CD14-positive monocyte (primary cell): Measurements from ENCODE around the gene AADACL3. TPM values are rescaled to one million over a fixed set of nuclear protein-coding genes. Genes with fewer than 3 reads are reported as not detected.
"Not testable (repeated sequence)": the region's sequence is repeated elsewhere in the genome, so short reads cannot be mapped to it uniquely, and the experiment has no call there.

Experiments used
- DNase-seq, 3 donors: peaks; one replicate each; pipeline ENCODE4 v3.0.0-alpha.2; 2011 to 2022
- H2AFZ ChIP-seq: 2 replicates; pipeline ENCODE4 v1.6.0; 2012; ENCODE audit warnings: mild to moderate bottlenecking, low read depth, low read length, inconsistent platforms; ENCODE audit not compliant: insufficient read depth, poor library complexity, severe bottlenecking
- H3K27ac ChIP-seq, 2 donors: 1 replicate in 1 of 2; 2 replicates in 1 of 2; pipeline ENCODE4 v1.5.1; 2012 to 2013; ENCODE audit warnings: low read length in 2 of 2, control low read depth in 1 of 2, inconsistent platforms in 1 of 2, low read depth in 1 of 2, mild to moderate bottlenecking in 1 of 2
- H3K27me3 ChIP-seq, 2 donors: one replicate each; pipeline versions ENCODE4 v1.6.0 to v1.6.1; 2011 to 2013; ENCODE audit warnings: low read length in 2 of 2; ENCODE audit not compliant: control insufficient read depth in 2 of 2, insufficient read depth in 2 of 2
- H3K36me3 ChIP-seq, 2 donors: replicated peaks in 1 of 2; 1 replicate in 1 of 2; 2 replicates in 1 of 2; pipeline versions ENCODE4 v1.5.1 to v1.6.1; 2012 to 2013; ENCODE audit warnings: low read length in 2 of 2, control low read depth in 1 of 2, inconsistent platforms in 1 of 2, mild to moderate bottlenecking in 1 of 2; ENCODE audit not compliant: insufficient read depth in 2 of 2, control insufficient read depth in 1 of 2
- H3K4me1 ChIP-seq, 2 donors: 1 replicate in 1 of 2; 2 replicates in 1 of 2; pipeline versions ENCODE4 v1.5.1 to v1.6.1; 2012 to 2013; ENCODE audit warnings: low read length in 2 of 2, control low read depth in 1 of 2, inconsistent platforms in 1 of 2, mild to moderate bottlenecking in 1 of 2, moderate library complexity in 1 of 2; ENCODE audit not compliant: insufficient read depth in 2 of 2, control insufficient read depth in 1 of 2
- H3K4me2 ChIP-seq: replicated peaks from 2 replicates; pipeline ENCODE3; 2012; ENCODE audit warnings: low read length, moderate library complexity, mild to moderate bottlenecking; ENCODE audit not compliant: poor library complexity, severe bottlenecking; ENCODE audit errors: extremely low read depth
- H3K4me3 ChIP-seq, 3 experiments: fragments of 200-600 bp in 1 of 3; sonication (generic) in 1 of 3; replicated peaks in 1 of 3; 1 replicate in 2 of 3; 2 replicates in 1 of 3; pipeline ENCODE4 v1.5.1; 2011 to 2013; ENCODE audit warnings: low read length in 3 of 3, mild to moderate bottlenecking in 3 of 3, control low read depth in 2 of 3, low read depth in 2 of 3, inconsistent platforms in 1 of 3, moderate library complexity in 1 of 3
- H3K79me2 ChIP-seq: 2 replicates; pipeline ENCODE4 v1.6.0; 2012; ENCODE audit warnings: mild to moderate bottlenecking, control low read depth, inconsistent platforms, low read length, moderate library complexity; ENCODE audit not compliant: insufficient read depth
- H3K9ac ChIP-seq: 2 replicates; pipeline ENCODE4 v1.6.0; 2017; ENCODE audit warnings: low read length, mild to moderate bottlenecking; ENCODE audit not compliant: insufficient read depth, poor library complexity, severe bottlenecking
- H3K9me3 ChIP-seq, 2 donors: replicated peaks in 1 of 2; 1 replicate in 1 of 2; 2 replicates in 1 of 2; pipeline versions ENCODE4 v1.5.1 to v1.6.1; 2012 to 2013; ENCODE audit warnings: low read length in 2 of 2, control low read depth in 1 of 2; ENCODE audit not compliant: control insufficient read depth in 1 of 2, insufficient read depth in 1 of 2
- H4K20me1 ChIP-seq: 2 replicates; pipeline ENCODE4 v1.6.0; 2012; ENCODE audit warnings: mild to moderate bottlenecking, low read length, control low read depth, moderate library complexity; ENCODE audit not compliant: insufficient read depth
- H3K27ac Mint-ChIP-seq, 7 donors: one replicate each; pipeline ENCODE4 v1.8.0; 2020; ENCODE audit warnings: mild to moderate bottlenecking in 7 of 7, mixed read lengths in 7 of 7, moderate library complexity in 6 of 7, inconsistent platforms in 2 of 7
- H3K27me3 Mint-ChIP-seq, 3 donors: one replicate each; pipeline ENCODE4 v1.8.0; 2021 to 2022; ENCODE audit warnings: low read depth in 3 of 3, mild to moderate bottlenecking in 3 of 3, mixed read lengths in 3 of 3, moderate library complexity in 3 of 3, inconsistent platforms in 1 of 3
- H3K36me3 Mint-ChIP-seq, 2 donors: one replicate each; pipeline ENCODE4 v1.8.0; 2020; ENCODE audit warnings: mixed read lengths in 2 of 2, inconsistent platforms in 1 of 2, mild to moderate bottlenecking in 1 of 2
- H3K4me1 Mint-ChIP-seq: one replicate; pipeline ENCODE4 v1.8.0; 2020; ENCODE audit warnings: mild to moderate bottlenecking, mixed read lengths
- H3K4me3 Mint-ChIP-seq, 2 donors: one replicate each; pipeline ENCODE4 v1.8.0; 2020; ENCODE audit warnings: mild to moderate bottlenecking in 2 of 2, mixed read lengths in 2 of 2, moderate library complexity in 1 of 2
- H3K9me3 Mint-ChIP-seq, 7 donors: one replicate each; pipeline ENCODE4 v1.8.0; 2020 to 2022; ENCODE audit warnings: mixed read lengths in 7 of 7, mild to moderate bottlenecking in 6 of 7, moderate library complexity in 6 of 7, inconsistent platforms in 2 of 7
- CTCF ChIP-seq: fragments of 200-600 bp; IDR thresholded peaks from one replicate; pipeline ENCODE4 v1.8.0; 2022; ENCODE audit warnings: antibody characterized with exemption, mild to moderate bottlenecking
- WGBS: methylation state at CpG from one replicate; pipeline ENCODE4 v1.1.5; 2013; ENCODE audit warnings: missing lambda C conversion rate; ENCODE audit not compliant: insufficient coverage; 5-methylcytosine and 5-hydroxymethylcytosine counted together
- intact Hi-C, 2 donors: fragments of 100-400 bp; cut with micrococcal nuclease; formaldehyde crosslinking; loops; one replicate each; pipeline versions ENCODE4 v1.15.0 to v1.15.1; 2023
- polyA plus RNA-seq, 3 donors: library from polyadenylated mRNA; depleted of rRNA in 1 of 3; unstranded in 2 of 3; stranded (reverse) in 1 of 3; fragments of 300-500 nt in 2 of 3; fragments of >200 nt in 1 of 3; fragmentation: Illumina TruSeq in 2 of 3; gene quantifications; 1 replicate in 2 of 3; 2 replicates in 1 of 3; pipeline ENCODE4 v1.2.3, GENCODE V29; 2012 to 2021

AADACL3 gene
- polyA plus RNA-seq, 3 donors = not detected

DNA sequence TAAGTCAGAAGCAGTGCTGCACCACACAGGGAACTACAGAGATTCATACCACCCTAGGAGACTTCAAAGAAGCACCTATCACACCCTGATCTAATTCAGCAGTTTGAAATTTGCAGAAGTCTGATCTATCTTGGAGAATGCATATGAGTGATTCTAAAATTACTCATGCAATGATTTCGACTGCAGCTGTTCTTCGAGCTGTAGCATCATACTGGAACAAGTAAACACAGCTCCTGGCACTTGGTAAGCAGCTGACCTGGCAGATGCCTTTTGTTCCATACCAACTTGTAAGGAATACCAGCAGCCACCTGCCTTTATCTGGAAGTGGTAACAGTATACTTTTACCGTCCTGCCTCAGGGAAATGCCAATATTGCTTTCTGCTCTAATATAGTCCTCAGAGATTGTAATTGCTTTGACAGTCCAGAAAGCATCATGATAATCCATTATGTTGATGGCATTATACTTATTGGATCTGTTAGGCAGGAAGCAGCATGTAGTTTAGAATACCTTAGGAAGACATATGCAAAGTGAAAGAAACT, 46.3 kb upstream of the AADACL3 start:
- no peaks in the 10 kb centered on the region for H3K79me2 ChIP-seq
- Mint-ChIP-seq H3K36me3 (no peaks in the 10 kb centered on the region), H3K27ac (no peak overlapping the region), H3K27me3 (peaks cover 7 to 17% (median 9%) of the 10 kb centered on the region in 3 donors), H3K4me1 (no peaks in the 10 kb centered on the region), H3K9me3 (peaks cover 2 to 15% (median 9%) of the 10 kb centered on the region in 7 donors), H3K4me3 (no peak overlapping the region)
- no peak for DNase-seq
- no peak overlapping the region for H3K4me2 ChIP-seq
- peaks cover 3 to 6% of the 10 kb centered on the region in 2 donors for H3K27me3 ChIP-seq
- no peak overlapping the region for H3K27ac ChIP-seq
- no peaks in the 10 kb centered on the region for H4K20me1 ChIP-seq
- no peaks in the 10 kb centered on the region for H3K36me3 ChIP-seq
- WGBS = 83% methylated on average over 1 of the region's 3 CpGs
- H3K9ac ChIP-seq = no peak overlapping the region
- H3K9me3 ChIP-seq = peaks cover 9 to 11% of the 10 kb centered on the region in 2 donors
- H2AFZ ChIP-seq = no peak overlapping the region
- no peak overlapping the region for H3K4me3 ChIP-seq
- intact Hi-C loops = no loop called here
- no peak for TF ChIP-seq CTCF
- H3K4me1 ChIP-seq = no peaks in the 10 kb centered on the region

DNA sequence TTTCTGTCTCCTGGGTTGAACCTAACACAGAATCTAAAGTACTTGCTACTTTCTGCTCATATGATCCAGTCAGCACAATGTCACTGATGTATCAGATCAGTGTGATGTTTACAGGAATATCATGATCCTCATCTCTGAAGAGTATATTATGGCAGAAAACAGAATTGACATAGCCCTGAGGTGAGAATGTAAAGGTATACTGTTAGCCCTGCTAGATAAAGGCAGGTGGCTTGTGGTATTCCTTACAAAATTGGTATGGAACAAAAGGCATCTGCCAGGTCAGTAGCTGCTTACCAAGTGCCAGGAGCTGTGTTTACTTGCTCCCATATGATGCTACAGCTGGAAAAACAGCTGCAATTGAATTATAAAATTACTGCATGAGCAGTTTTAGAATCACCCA, 41.6 kb upstream of the AADACL3 start:
- H3K36me3 Mint-ChIP-seq = no peaks in the 10 kb centered on the region
- Histone ChIP-seq H3K27me3 (peaks cover 3 to 4% of the 10 kb centered on the region in 2 donors), H3K9me3 (peaks cover 0 to 4% of the 10 kb centered on the region in 2 donors), H3K27ac (no peak overlapping the region), H2AFZ (no peak overlapping the region), H3K4me3 (no peak overlapping the region), H3K36me3 (no peaks in the 10 kb centered on the region), H3K9ac (no peak overlapping the region), H3K4me2 (no peak overlapping the region), H3K4me1 (no peaks in the 10 kb centered on the region), H3K79me2 (no peaks in the 10 kb centered on the region), H4K20me1 (no peaks in the 10 kb centered on the region)
- no peaks in the 10 kb centered on the region for H3K4me1 Mint-ChIP-seq
- H3K27me3 Mint-ChIP-seq = peaks cover 7 to 24% (median 8%) of the 10 kb centered on the region in 3 donors
- intact Hi-C loops = no loop called here
- TF ChIP-seq CTCF = no peak
- DNase-seq = no peak
- peaks cover 0 to 8% (median 2%) of the 10 kb centered on the region in 7 donors for H3K9me3 Mint-ChIP-seq
- H3K4me3 Mint-ChIP-seq = no peak overlapping the region
- H3K27ac Mint-ChIP-seq = no peak overlapping the region

DNA sequence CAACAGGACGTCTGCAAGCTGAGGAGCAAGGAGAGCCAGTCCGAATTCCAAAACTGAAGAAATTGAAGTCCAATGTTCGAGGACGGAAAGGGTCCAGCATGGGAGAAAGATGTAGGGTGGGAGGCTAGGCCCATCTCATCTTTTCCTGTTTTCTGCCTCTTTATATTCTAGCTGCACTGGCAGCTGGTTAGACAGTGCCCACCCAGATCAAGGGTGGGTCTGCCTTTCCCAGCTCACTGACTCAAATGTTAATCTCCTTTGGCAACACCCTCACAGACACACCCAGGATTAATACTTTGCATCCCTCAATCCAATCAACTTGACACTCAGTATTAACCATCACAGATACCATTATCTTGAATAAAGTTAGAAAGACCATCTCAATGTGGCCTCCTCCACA, 39.8 kb upstream of the AADACL3 start:
- H3K9me3 Mint-ChIP-seq = peaks cover 0 to 19% (median 10%) of the 10 kb centered on the region in 7 donors
- DNase-seq, H3K4me2 ChIP-seq, H3K9ac ChIP-seq, H3K4me1 Mint-ChIP-seq, intact Hi-C loops, H3K27ac Mint-ChIP-seq, H3K27me3 ChIP-seq, H3K4me3 ChIP-seq, H4K20me1 ChIP-seq, H3K36me3 Mint-ChIP-seq, H3K4me3 Mint-ChIP-seq, H3K27ac ChIP-seq, H3K9me3 ChIP-seq, H3K36me3 ChIP-seq, H3K4me1 ChIP-seq, H3K79me2 ChIP-seq, H2AFZ ChIP-seq: not testable (repeated sequence)
- peaks cover 0 to 18% (median 0%) of the 10 kb centered on the region in 3 donors for H3K27me3 Mint-ChIP-seq
- 100% methylated on average over 1 of the region's 4 CpGs for WGBS
